ENCODE data around the gene DYNLRB2.

- TF ChIP-seq POLR2AphosphoS5 (IDR thresholded peaks at IDR 0.05) = no peak
- TF ChIP-seq CTCF (IDR thresholded peaks at IDR 0.05) = no peak
- TF ChIP-seq POLR2A (IDR thresholded peaks at IDR 0.05) = no peak
Observed at GRCh38 chr16:80585764-80586163, 45.0 kb downstream of the DYNLRB2 start.
